Glutamatergic neuron (in vitro differentiated cells): ENCODE measurements around the gene NSFL1C. TPM values are rescaled to one million over a fixed set of nuclear protein-coding genes. Genes with fewer than 3 reads are reported as not detected.
"Not testable (repeated sequence)": the region's sequence is repeated elsewhere in the genome, so short reads cannot be mapped to it uniquely, and the experiment has no call there.

Source experiments
- DNase-seq: peaks from one replicate; pipeline ENCODE4 v3.0.0; 2022
- H3K27ac Mint-ChIP-seq: one replicate; pipeline ENCODE4 v1.8.0; 2020; ENCODE audit warnings: mild to moderate bottlenecking, mixed read lengths, inconsistent platforms; ENCODE audit not compliant: unreplicated experiment
- H3K27me3 Mint-ChIP-seq: one replicate; pipeline ENCODE4 v1.8.0; 2020; ENCODE audit warnings: mild to moderate bottlenecking, moderate library complexity, mixed read lengths, inconsistent platforms; ENCODE audit not compliant: unreplicated experiment
- H3K36me3 Mint-ChIP-seq: one replicate; pipeline ENCODE4 v1.8.0; 2020; ENCODE audit warnings: mild to moderate bottlenecking, mixed read lengths, inconsistent platforms; ENCODE audit not compliant: unreplicated experiment
- H3K4me1 Mint-ChIP-seq: one replicate; pipeline ENCODE4 v1.8.0; 2020; ENCODE audit warnings: mild to moderate bottlenecking, low read depth, mixed read lengths, inconsistent platforms; ENCODE audit not compliant: unreplicated experiment
- H3K4me3 Mint-ChIP-seq: one replicate; pipeline ENCODE4 v1.8.0; 2020; ENCODE audit warnings: mild to moderate bottlenecking, mixed read lengths, inconsistent platforms; ENCODE audit not compliant: unreplicated experiment
- H3K9me3 Mint-ChIP-seq: one replicate; pipeline ENCODE4 v1.8.0; 2020; ENCODE audit warnings: mild to moderate bottlenecking, moderate library complexity, mixed read lengths, inconsistent platforms; ENCODE audit not compliant: unreplicated experiment
- total RNA-seq: library from RNA; stranded (reverse); fragmentation: NEBNext Ultra II Directional; extraction: Animal tissue kit (Norgen Biotek cat#: 25700); gene quantifications from one replicate; pipeline ENCODE4 v1.2.1, GENCODE V29; 2021; ENCODE audit not compliant: unreplicated experiment
- TF ChIP-seq, protein P1 (sequence below): fragments of 200-600 bp; sonication (generic); IDR thresholded peaks from one replicate; pipeline ENCODE4 v1.5.0; 2021; ENCODE audit not compliant: partially characterized antibody, unreplicated experiment

The NSFL1C gene
- total RNA-seq, 1 donor from 2014 or later, result 71.4 TPM

DNA sequence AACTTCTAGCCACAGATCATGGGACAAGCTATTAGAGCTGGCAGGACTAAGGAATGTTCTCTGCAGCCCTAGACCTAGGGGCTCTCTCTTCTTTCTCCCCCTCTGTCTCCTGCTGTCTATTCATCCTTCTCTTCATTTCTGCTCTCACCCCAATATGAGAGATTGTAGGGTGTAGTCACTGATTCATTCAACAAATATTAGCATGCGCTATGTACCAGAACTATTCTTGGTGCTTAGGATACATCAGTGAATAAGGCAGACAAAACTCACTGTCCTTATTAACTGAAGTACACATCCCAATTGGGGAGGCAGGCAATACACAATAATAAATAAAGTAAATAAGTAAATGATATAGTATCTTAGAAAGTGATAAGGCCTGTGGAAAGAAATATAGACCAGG is 39.2 kb upstream of the NSFL1C start:
- Mint-ChIP-seq H3K4me3 (no peak overlapping the region), H3K4me1 (no peaks in the 10 kb centered on the region), H3K9me3 (peaks cover 1% of the 10 kb centered on the region), H3K36me3 (peaks cover 7% of the 10 kb centered on the region), H3K27ac (no peak overlapping the region), H3K27me3 (no peaks in the 10 kb centered on the region)
- DNase-seq, result no peak
- TF ChIP-seq, protein P1, sequence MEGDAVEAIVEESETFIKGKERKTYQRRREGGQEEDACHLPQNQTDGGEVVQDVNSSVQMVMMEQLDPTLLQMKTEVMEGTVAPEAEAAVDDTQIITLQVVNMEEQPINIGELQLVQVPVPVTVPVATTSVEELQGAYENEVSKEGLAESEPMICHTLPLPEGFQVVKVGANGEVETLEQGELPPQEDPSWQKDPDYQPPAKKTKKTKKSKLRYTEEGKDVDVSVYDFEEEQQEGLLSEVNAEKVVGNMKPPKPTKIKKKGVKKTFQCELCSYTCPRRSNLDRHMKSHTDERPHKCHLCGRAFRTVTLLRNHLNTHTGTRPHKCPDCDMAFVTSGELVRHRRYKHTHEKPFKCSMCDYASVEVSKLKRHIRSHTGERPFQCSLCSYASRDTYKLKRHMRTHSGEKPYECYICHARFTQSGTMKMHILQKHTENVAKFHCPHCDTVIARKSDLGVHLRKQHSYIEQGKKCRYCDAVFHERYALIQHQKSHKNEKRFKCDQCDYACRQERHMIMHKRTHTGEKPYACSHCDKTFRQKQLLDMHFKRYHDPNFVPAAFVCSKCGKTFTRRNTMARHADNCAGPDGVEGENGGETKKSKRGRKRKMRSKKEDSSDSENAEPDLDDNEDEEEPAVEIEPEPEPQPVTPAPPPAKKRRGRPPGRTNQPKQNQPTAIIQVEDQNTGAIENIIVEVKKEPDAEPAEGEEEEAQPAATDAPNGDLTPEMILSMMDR, result no peak

DNA sequence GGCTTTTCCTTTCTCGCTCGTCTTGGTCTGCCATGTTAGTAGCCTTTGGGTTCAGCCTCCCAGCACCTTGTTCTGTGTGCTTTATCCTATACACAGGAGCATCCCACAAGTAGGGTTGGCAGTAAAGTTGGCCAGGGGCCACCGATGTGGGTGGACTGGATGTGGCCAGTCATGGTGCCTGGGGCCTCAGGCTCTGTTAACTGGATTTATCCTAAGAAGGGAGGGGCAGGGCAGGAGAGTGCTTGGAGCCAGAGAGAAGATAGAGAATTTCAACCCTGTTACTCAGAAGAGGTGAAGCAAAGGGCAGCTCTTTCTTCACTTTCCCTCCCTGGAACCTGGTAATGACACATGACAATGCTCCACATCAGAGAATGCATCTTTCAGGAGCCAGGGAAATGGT is 38.7 kb upstream of the NSFL1C start:
- Mint-ChIP-seq H3K27ac (no peak overlapping the region), H3K9me3 (peaks cover 1% of the 10 kb centered on the region), H3K4me3 (no peak overlapping the region), H3K4me1 (no peaks in the 10 kb centered on the region), H3K36me3 (peaks cover 7% of the 10 kb centered on the region), H3K27me3 (no peaks in the 10 kb centered on the region)
- DNase-seq, result no peak
- TF ChIP-seq, protein P1, result no peak

DNA sequence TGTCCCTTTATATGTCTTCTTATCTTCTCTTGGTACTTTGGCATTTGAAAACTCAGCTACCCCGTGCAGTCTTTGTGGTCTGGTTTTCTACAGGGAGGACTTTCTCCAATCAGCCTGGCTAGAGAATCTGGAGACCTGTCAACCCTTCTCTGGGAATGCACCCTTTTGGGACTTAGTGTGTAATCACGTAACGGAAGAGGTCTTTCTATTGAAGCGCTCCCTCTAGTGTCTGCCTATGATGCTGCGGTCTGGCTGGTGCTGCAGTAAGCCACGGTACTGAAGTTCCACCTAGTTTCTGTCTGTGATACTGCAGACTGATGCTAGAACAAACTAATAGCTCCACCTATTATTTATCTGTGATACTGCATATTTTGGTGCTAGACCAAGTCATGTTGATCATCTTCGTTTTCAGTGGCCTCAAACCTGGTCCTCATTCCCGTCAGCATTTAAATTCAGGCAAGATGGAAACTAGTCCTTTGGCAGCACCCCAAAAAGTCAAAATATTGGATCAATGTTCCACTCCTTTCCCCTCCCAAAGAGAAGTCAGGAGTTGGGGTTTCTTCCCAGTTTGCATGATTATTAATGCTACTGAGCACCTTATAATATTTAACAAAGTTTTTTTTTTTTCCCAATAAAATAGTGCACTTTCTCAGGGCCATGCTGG is 37.0 kb upstream of the NSFL1C start:
- Mint-ChIP-seq H3K36me3 (peaks cover 7% of the 10 kb centered on the region), H3K4me1 (no peaks in the 10 kb centered on the region), H3K4me3 (no peak overlapping the region), H3K27me3 (no peaks in the 10 kb centered on the region), H3K27ac (no peak overlapping the region), H3K9me3 (peaks cover 1% of the 10 kb centered on the region)
- peak; percentile 79 for DNase-seq
- TF ChIP-seq, protein P1, result peak; percentile 75

DNA sequence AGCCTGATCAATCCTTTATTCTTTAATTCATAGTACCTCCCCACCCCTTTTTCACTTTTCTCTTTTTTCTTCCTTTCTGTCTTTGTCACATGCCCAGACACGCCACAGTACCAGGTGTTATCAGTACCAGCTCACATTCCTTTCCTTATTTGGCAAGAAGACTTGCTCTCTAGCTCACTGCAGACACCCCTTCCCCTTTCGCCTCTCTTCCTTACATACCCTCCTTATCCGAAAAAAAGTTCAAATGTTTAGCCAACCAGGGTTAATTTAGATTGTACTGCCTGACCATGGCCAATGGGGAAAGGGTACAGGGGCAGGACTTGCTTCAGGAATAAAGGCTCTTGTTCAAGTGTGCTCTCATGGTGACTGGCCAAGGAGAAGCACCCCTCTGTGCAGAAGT is 33.8 kb upstream of the NSFL1C start:
- Mint-ChIP-seq H3K27ac (no peak overlapping the region), H3K4me1 (no peaks in the 10 kb centered on the region), H3K4me3 (no peak overlapping the region), H3K36me3 (peaks cover 7% of the 10 kb centered on the region), H3K27me3 (no peaks in the 10 kb centered on the region), H3K9me3 (peaks cover 1% of the 10 kb centered on the region)
- DNase-seq, result no peak
- TF ChIP-seq, protein P1, result no peak

DNA sequence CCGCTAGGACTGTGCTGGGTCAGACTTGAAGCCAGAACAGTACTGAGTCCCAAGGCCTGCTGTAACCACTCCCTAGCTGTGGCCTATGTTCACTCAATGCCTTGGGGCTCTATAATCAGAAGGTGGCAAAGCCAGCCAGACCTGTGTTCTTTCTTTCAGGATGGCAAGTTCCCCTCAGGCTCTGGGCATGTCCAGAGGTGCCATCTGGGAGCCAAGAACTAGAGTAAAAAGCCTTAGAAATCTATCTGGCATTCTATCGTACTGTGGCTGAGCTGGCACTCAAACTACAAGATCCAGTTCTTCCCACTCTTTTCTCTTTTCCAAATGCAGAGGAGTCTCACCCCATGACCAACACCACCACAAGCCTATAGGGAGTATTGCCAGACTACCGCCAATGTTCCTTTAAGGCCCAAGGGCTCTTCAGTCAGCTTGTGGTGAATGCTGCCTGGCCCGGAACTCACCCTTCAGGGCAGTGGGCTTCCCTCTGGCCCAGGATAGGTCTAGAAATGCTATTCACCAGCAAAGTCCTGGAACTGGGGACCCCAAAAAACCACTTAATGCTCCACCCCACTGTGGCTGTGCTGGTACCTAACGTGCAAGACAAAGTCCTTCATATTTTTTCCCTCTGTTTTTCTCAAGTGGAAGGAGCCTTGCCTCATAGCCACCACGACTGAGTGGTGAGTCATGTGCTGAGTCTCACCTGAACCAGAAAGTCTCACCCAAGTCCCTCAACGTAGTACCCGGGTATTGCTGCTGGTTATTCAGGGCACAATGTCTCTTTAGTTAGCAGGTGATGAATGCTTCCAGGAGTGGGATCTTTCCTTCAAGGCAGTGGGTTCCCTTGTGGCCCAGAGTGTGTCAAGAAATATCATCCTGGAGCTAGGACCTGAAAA is 33.1 kb upstream of the NSFL1C start:
- Mint-ChIP-seq H3K4me1 (no peaks in the 10 kb centered on the region), H3K27me3 (no peaks in the 10 kb centered on the region), H3K36me3 (peaks cover 7% of the 10 kb centered on the region), H3K9me3 (no peaks in the 10 kb centered on the region), H3K27ac (no peak overlapping the region), H3K4me3 (no peak overlapping the region)
- DNase-seq, result no peak
- TF ChIP-seq, protein P1, result no peak

DNA sequence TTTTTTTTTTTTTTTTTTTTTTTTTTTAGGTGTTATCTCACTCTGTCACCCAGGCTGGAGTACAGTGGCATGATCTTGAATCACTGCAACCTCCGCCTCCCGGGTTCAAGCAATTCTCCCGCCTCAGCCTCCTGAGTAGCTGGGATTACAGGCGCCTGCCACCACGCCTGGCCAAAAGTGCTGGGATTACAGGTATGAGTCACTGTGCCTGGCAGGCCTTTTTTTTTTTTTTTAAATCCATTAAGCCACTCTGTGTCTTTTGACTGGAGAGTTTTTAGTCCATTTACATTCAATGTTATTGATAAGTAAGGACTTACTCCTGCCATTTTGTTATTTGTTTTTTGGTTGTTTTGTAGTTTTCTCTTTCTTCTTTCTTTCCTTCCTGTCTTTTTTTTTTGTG is 30.7 kb upstream of the NSFL1C start:
- H3K27ac Mint-ChIP-seq, H3K36me3 Mint-ChIP-seq, H3K4me3 Mint-ChIP-seq, H3K27me3 Mint-ChIP-seq, H3K4me1 Mint-ChIP-seq, DNase-seq, H3K9me3 Mint-ChIP-seq: not testable (repeated sequence)
